Activated CD4-positive, alpha-beta T cell treated with anti-CD3 and anti-CD28 coated beads, Interleukin-2, amount 10 ng/mL, durations not matched to agents 24 days and 14 days (primary cell): ENCODE measurements around the gene TOP3B. TPM values are rescaled to one million over a fixed set of nuclear protein-coding genes. Genes with fewer than 3 reads are reported as not detected.
A peak's percentile ranks its signal among the peaks of the same experiment; 100 is the strongest.
"Not testable (repeated sequence)": the region's sequence is repeated elsewhere in the genome, so short reads cannot be mapped to it uniquely, and the experiment has no call there.

Experiments used
- DNase-seq: peaks from one replicate; pipeline ENCODE4 v3.0.0; 2022
- H3K27ac Mint-ChIP-seq: one replicate; pipeline ENCODE4 v1.8.0; 2022; ENCODE audit warnings: mild to moderate bottlenecking, mixed read lengths
- H3K27me3 Mint-ChIP-seq: one replicate; pipeline ENCODE4 v1.8.0; 2022; ENCODE audit warnings: mixed read lengths
- H3K36me3 Mint-ChIP-seq: one replicate; pipeline ENCODE4 v1.8.0; 2022; ENCODE audit warnings: low read depth, mild to moderate bottlenecking, mixed read lengths
- H3K4me1 Mint-ChIP-seq: one replicate; pipeline ENCODE4 v1.8.0; 2021; ENCODE audit warnings: mixed read lengths
- H3K4me3 Mint-ChIP-seq: one replicate; pipeline ENCODE4 v1.8.0; 2022; ENCODE audit warnings: mild to moderate bottlenecking, moderate library complexity, mixed read lengths
- H3K9me3 Mint-ChIP-seq: one replicate; pipeline ENCODE4 v1.8.0; 2021; ENCODE audit warnings: mixed read lengths
- intact Hi-C: fragments of 100-400 bp; cut with micrococcal nuclease; formaldehyde crosslinking; loops from one replicate; pipeline ENCODE4 v1.15.1; 2023
- total RNA-seq: library from RNA; stranded (reverse); gene quantifications from 2 replicates; pipeline ENCODE4 v1.2.3, GENCODE V29; 2022

Gene TOP3B
- total RNA-seq, 1 donor from 2014 or later, result 48.6 TPM

DNA sequence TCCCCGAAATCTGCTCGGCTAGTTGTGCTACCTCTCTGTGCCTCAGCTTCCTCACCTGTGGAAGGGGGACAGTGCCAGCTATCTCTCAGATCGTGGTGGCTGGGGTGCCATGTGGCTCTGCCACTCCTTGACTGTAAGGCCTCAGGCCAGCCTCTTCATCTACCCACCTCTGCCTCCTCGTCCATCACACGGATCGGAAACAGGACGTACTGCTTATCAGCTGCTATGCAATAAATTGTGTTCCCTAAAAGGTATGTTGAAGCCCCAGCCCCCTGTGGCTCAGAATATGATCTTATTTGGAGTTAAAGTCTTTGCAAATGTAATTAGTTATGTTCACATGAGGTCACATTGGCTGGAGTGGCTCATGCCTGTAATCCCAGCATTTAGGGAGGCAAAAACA, 37.7 kb downstream of the TOP3B start:
- no peaks in the 10 kb centered on the region for H3K9me3 Mint-ChIP-seq
- H3K4me1 Mint-ChIP-seq, result peaks cover 31% of the 10 kb centered on the region
- peaks cover 4% of the 10 kb centered on the region for H3K36me3 Mint-ChIP-seq
- intact Hi-C loops, result no loop called here
- no peak overlapping the region for H3K27ac Mint-ChIP-seq
- no peaks in the 10 kb centered on the region for H3K27me3 Mint-ChIP-seq
- no peak for DNase-seq
- no peak overlapping the region for H3K4me3 Mint-ChIP-seq

DNA sequence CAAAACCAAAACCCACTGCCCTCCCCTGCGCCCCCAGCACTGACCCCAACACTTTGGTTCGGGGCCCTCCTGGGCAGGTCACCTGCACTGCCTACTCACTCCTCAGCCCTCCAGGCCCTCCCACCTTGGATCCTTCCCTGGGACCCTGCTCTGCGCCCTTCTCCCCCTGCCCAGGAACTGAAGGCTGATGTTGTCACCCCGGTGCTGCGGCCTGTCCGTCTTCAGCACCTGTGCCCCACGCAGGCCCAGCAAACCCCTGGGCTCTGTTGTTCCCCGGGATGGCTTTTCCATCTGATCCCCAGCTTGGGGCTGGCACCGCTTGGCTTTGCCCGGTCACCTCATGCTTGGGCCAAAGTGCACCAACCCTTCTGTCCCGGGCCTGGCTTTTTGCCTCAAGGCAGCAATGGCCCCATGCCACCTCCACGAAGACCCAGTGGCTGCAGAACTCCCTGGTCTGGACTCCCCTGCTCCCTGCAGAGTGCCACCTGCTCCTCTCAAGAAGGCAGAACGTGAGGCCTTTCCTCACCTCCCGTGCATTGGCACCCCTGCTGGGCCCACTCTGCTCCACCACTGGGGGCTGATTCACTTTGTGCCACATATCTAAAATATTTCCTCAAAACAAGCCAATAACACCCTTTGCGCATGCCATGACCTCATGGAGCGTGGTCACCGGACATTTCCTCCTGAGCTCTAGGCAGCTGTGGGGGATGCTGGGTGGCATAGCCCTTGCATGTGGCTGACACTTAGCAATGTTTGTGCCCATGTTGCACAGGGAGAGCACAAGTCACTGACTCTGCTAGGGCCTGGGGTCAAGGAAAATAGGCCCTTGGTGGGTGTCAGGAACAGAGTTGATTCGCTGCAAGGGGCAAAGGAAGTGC, 38.8 kb downstream of the TOP3B start:
- intact Hi-C loops, result no loop called here
- H3K9me3 Mint-ChIP-seq, result no peaks in the 10 kb centered on the region
- H3K36me3 Mint-ChIP-seq, result peaks cover 4% of the 10 kb centered on the region
- peaks cover 39% of the 10 kb centered on the region for H3K4me1 Mint-ChIP-seq
- no peaks in the 10 kb centered on the region for H3K27me3 Mint-ChIP-seq
- peak overlapping the region; percentile 45 for H3K27ac Mint-ChIP-seq
- no peak for DNase-seq
- no peak overlapping the region for H3K4me3 Mint-ChIP-seq

- Mint-ChIP-seq H3K9me3 (no peaks in the 10 kb centered on the region), H3K27ac (peak overlapping the region; percentile 80), H3K4me1 (peaks cover 48% of the 10 kb centered on the region), H3K27me3 (no peaks in the 10 kb centered on the region), H3K4me3 (no peak overlapping the region), H3K36me3 (peaks cover 4% of the 10 kb centered on the region)
- peak; percentile 68 for DNase-seq
- intact Hi-C loops, result loop anchor here (1.0 kb wide), 1 partner anchor 10 kb away; the partner anchor contains the start of gene PPM1F
Measured at GRCh38 chr22:21942407-21943343, 39.9 kb downstream of the TOP3B start.

GRCh38 chr22:21941921-21942320, 40.7 kb downstream of the TOP3B start:
- H3K27me3 Mint-ChIP-seq, result no peaks in the 10 kb centered on the region
- H3K4me3 Mint-ChIP-seq, result no peak overlapping the region
- peak overlapping the region; percentile 80 for H3K27ac Mint-ChIP-seq
- H3K36me3 Mint-ChIP-seq, result peaks cover 4% of the 10 kb centered on the region
- peaks cover 47% of the 10 kb centered on the region for H3K4me1 Mint-ChIP-seq
- no peak for DNase-seq
- intact Hi-C loops, result loop anchor here (1.0 kb wide), 1 partner anchor 10 kb away; the partner anchor contains the start of gene PPM1F
- H3K9me3 Mint-ChIP-seq, result no peaks in the 10 kb centered on the region

DNA sequence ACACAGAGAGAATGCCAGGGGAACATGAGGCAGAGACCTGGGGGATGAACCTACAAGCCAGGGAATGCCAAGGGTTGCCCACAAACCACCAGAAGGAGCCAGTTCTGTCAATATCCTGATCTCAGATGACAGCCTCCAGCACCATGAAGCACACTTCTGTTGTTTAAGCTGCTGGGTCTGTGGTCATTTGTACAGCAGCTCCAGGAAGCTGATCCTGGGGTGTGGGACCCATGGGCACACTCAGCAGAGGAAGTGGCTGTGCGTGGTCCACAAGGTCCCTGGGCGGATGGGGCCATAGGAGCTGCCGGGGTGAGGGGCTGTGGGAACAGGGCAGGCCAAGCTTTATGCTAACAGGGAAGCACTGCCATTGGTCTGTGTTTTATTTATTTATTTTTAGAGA, 42.1 kb downstream of the TOP3B start:
- no peaks in the 10 kb centered on the region for H3K9me3 Mint-ChIP-seq
- DNase-seq, result no peak
- peak overlapping the region; percentile 40 for H3K27ac Mint-ChIP-seq
- H3K27me3 Mint-ChIP-seq, result no peaks in the 10 kb centered on the region
- H3K4me1 Mint-ChIP-seq, result peaks cover 48% of the 10 kb centered on the region
- intact Hi-C loops, result no loop called here
- no peak overlapping the region for H3K4me3 Mint-ChIP-seq
- H3K36me3 Mint-ChIP-seq, result peaks cover 8% of the 10 kb centered on the region

DNA sequence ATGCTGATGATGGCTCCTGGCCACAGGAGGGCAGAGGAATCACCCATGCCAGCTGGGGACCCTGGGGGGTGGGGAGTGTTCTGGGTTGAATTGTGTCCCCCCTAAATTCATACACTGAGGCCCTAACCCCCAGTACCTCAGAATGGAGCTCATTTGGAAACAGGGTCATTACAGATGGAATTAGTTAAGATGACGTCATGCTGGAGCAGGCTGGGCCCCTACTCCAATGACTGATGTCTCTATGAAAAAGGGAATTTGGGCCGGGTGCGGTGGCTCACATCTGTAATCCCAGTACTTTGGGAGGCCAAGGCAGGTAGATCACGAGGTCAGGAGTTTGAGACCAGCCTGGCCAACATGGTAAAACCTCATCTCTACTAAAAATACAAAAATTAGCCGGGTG, 42.7 kb downstream of the TOP3B start:
- Mint-ChIP-seq H3K4me1 (peaks cover 48% of the 10 kb centered on the region), H3K27ac (peak overlapping the region; percentile 40)
- H3K9me3 Mint-ChIP-seq, intact Hi-C loops, H3K4me3 Mint-ChIP-seq, DNase-seq, H3K27me3 Mint-ChIP-seq, H3K36me3 Mint-ChIP-seq: not testable (repeated sequence)

- intact Hi-C loops, result no loop called here
- DNase-seq, result no peak
- Mint-ChIP-seq H3K36me3 (peaks cover 8% of the 10 kb centered on the region), H3K4me3 (peak overlapping the region; percentile 82), H3K27ac (peak overlapping the region; percentile 51), H3K27me3 (no peaks in the 10 kb centered on the region), H3K9me3 (no peaks in the 10 kb centered on the region), H3K4me1 (peaks cover 48% of the 10 kb centered on the region)
Measured at GRCh38 chr22:21939461-21939913, 43.1 kb downstream of the TOP3B start.

DNA sequence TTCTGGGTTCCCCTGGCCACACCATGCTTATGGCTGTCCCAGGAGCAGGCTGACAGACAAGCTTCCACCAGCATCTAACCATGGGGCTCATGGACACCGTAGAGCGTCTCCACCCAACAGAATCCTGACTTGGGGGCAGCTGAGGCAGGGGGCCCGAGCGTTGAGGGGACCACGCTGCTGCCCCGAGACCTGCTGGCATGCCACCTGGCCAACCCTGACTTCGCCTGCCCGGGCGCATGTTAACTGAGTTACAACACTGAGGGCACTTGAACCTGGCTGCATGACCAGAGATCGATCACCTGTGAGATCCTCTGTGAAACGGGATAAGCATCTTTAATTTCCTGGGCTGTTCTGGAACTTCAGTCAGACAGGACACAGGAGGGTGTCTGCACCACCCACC, 43.7 kb downstream of the TOP3B start:
- peak overlapping the region; percentile 82 for H3K4me3 Mint-ChIP-seq
- H3K9me3 Mint-ChIP-seq, result no peaks in the 10 kb centered on the region
- peaks cover 46% of the 10 kb centered on the region for H3K4me1 Mint-ChIP-seq
- peaks cover 6% of the 10 kb centered on the region for H3K36me3 Mint-ChIP-seq
- intact Hi-C loops, result loop anchor here (1.0 kb wide), 2 partner anchors 13 to 226 kb away; partner anchors contain the start of gene PPM1F
- no peaks in the 10 kb centered on the region for H3K27me3 Mint-ChIP-seq
- no peak for DNase-seq
- H3K27ac Mint-ChIP-seq, result peak overlapping the region; percentile 81

- Mint-ChIP-seq H3K36me3 (peaks cover 6% of the 10 kb centered on the region), H3K9me3 (no peaks in the 10 kb centered on the region), H3K4me3 (peak overlapping the region; percentile 82), H3K27me3 (no peaks in the 10 kb centered on the region), H3K27ac (peak overlapping the region; percentile 81), H3K4me1 (peaks cover 46% of the 10 kb centered on the region)
- peak; percentile 97 for DNase-seq
- intact Hi-C loops, result loop anchor here (1.0 kb wide), 2 partner anchors 14 to 225 kb away; partner anchors contain the start of gene PPM1F
Measured at GRCh38 chr22:21938071-21938822, 44.3 kb downstream of the TOP3B start.

DNA sequence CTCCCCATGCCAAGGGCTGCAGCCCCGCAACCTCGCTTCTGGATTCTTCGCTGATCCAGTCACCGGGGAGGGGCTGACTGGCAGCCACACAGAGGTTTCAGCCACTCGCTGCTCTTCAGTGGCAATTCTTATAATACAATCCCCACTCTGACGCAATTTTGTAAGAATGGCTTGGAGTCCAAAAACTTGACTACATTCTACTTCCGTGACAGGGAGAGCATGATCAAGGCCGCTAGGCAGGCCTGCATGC, 44.8 kb downstream of the TOP3B start:
- intact Hi-C loops, result loop anchor here (1.0 kb wide), 2 partner anchors 15 to 224 kb away; partner anchors contain the start of gene PPM1F
- no peak for DNase-seq
- no peaks in the 10 kb centered on the region for H3K9me3 Mint-ChIP-seq
- peak overlapping the region; percentile 81 for H3K27ac Mint-ChIP-seq
- peak overlapping the region; percentile 82 for H3K4me3 Mint-ChIP-seq
- H3K36me3 Mint-ChIP-seq, result peaks cover 6% of the 10 kb centered on the region
- no peaks in the 10 kb centered on the region for H3K27me3 Mint-ChIP-seq
- H3K4me1 Mint-ChIP-seq, result peaks cover 43% of the 10 kb centered on the region

DNA sequence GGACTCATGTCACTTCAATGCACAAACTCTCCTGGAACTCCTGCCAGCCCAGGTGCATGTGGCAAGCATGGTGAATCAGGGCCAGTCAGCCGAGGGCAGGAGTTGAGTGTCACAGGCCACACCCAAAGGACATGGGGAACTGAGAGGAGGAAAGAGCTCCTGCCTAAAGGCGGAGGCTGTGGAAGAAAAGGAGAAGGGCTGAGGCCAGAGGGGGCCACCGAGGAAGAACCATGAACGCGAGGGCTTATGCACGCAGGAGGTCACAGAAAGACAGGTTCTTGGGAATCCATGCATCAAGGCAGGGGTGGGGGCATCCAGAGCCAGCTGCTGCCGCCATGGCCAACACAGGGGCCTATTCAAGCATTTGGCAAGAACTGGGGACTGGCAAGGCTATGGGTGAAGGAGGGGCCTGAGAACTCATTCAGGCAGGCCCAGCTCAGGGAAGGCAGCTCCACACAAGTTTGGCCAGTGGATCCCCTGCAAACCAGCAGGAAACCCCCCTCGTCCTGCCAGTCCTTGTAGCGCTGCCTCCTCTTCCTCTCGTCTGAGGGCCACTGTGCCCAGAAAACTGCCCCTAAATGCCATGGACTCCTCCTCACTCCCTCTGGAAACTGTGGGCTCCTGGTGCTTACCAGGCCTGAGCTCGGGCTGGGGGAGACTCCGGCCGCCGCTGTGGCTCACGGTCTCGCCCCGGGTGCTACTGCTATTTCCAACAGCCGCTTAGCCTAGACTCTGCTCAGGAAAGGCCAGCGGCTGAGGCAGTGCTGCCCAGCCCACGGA, 45.4 kb downstream of the TOP3B start:
- DNase-seq, result no peak
- peaks cover 6% of the 10 kb centered on the region for H3K36me3 Mint-ChIP-seq
- H3K4me1 Mint-ChIP-seq, result peaks cover 38% of the 10 kb centered on the region
- H3K27me3 Mint-ChIP-seq, result no peaks in the 10 kb centered on the region
- intact Hi-C loops, result no loop called here
- no peaks in the 10 kb centered on the region for H3K9me3 Mint-ChIP-seq
- H3K27ac Mint-ChIP-seq, result no peak overlapping the region
- H3K4me3 Mint-ChIP-seq, result no peak overlapping the region

GRCh38 chr22:21936151-21936775, 46.3 kb downstream of the TOP3B start:
- Mint-ChIP-seq H3K27me3 (no peaks in the 10 kb centered on the region), H3K36me3 (peaks cover 5% of the 10 kb centered on the region), H3K9me3 (no peaks in the 10 kb centered on the region), H3K4me3 (no peak overlapping the region), H3K27ac (peak overlapping the region; percentile 11), H3K4me1 (peaks cover 31% of the 10 kb centered on the region)
- intact Hi-C loops, result no loop called here
- DNase-seq, result no peak
